Measurements from ENCODE around the gene AKAP9.
A peak's percentile ranks its signal among the peaks of the same experiment; 100 is the strongest.
"Not testable (repeated sequence)": the region's sequence is repeated elsewhere in the genome, so short reads cannot be mapped to it uniquely, and the experiment has no call there.

AKAP9 gene

GRCh38 chr7:91947948-91948347, 7.3 kb downstream of the AKAP9 start:
- no peak for DNase-seq

- DNase-seq = no peak
Observed at GRCh38 chr7:91949221-91950009, 8.8 kb downstream of the AKAP9 start.

- peak; percentile 28 for DNase-seq
Observed at GRCh38 chr7:91953618-91954017, 13.0 kb downstream of the AKAP9 start.

GRCh38 chr7:91956464-91956863, 15.8 kb downstream of the AKAP9 start:
- not testable (repeated sequence) for DNase-seq

GRCh38 chr7:91957232-91957631, 16.6 kb downstream of the AKAP9 start:
- DNase-seq = no peak

GRCh38 chr7:91957823-91958222, 17.2 kb downstream of the AKAP9 start:
- DNase-seq = no peak

- DNase-seq = no peak
Observed at GRCh38 chr7:91959023-91959422, 18.4 kb downstream of the AKAP9 start.

GRCh38 chr7:91961816-91962215, 21.2 kb downstream of the AKAP9 start:
- DNase-seq = no peak

- no peak for DNase-seq
Observed at GRCh38 chr7:91962419-91962818, 21.8 kb downstream of the AKAP9 start.

GRCh38 chr7:91967513-91967912, 26.9 kb downstream of the AKAP9 start:
- DNase-seq = not testable (repeated sequence)

GRCh38 chr7:91973639-91974038, 33.0 kb downstream of the AKAP9 start:
- no peak for DNase-seq

- DNase-seq = no peak
Observed at GRCh38 chr7:91974066-91974465, 33.4 kb downstream of the AKAP9 start.

GRCh38 chr7:91976743-91977142, 36.1 kb downstream of the AKAP9 start:
- no peak for DNase-seq

- DNase-seq = no peak
Observed at GRCh38 chr7:91979590-91979989, 38.9 kb downstream of the AKAP9 start.

- not testable (repeated sequence) for DNase-seq
Observed at GRCh38 chr7:91982352-91982751, 41.7 kb downstream of the AKAP9 start.

GRCh38 chr7:91988213-91988612, 47.6 kb downstream of the AKAP9 start:
- DNase-seq = no peak

GRCh38 chr7:91993976-91994375, 53.3 kb downstream of the AKAP9 start:
- no peak for DNase-seq

GRCh38 chr7:91995391-91996105, 54.9 kb downstream of the AKAP9 start:
- DNase-seq = peak; percentile 67

GRCh38 chr7:91999631-92000565, 59.2 kb downstream of the AKAP9 start:
- no peak for DNase-seq

- no peak for DNase-seq
Observed at GRCh38 chr7:92002720-92003119, 62.1 kb downstream of the AKAP9 start.

- DNase-seq = no peak
Observed at GRCh38 chr7:92006046-92006445, 65.4 kb downstream of the AKAP9 start.

- no peak for DNase-seq
Observed at GRCh38 chr7:92010215-92010614, 69.6 kb downstream of the AKAP9 start.

GRCh38 chr7:92013611-92014010, 72.9 kb downstream of the AKAP9 start:
- no peak for DNase-seq
